Measurements from ENCODE around the gene CHMP4A.

The CHMP4A gene

DNA sequence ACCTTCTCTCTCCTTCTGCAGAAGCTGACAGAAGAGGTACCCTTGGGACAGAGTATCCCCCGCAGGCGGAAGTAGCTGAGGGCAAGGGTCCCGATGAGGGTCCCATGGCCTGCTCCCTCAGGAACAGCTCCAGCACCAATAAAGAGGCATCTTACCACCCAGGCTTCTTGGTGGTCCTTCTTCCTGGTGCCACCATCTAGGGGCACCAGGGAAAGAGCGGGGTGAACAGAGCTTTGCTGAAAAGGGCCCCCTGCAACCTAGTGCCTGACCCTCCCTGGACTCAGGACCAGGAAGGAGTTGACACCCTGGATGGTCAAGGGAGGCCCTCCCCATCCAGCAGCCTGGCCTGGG lies 52.8 kb downstream of the CHMP4A start:
- DNase-seq (ENCODE audit: low read depth) = no peak
- H3K4me3 ChIP-seq (ENCODE audit: low read length) = no peak overlapping the region
- TF ChIP-seq, protein P1, sequence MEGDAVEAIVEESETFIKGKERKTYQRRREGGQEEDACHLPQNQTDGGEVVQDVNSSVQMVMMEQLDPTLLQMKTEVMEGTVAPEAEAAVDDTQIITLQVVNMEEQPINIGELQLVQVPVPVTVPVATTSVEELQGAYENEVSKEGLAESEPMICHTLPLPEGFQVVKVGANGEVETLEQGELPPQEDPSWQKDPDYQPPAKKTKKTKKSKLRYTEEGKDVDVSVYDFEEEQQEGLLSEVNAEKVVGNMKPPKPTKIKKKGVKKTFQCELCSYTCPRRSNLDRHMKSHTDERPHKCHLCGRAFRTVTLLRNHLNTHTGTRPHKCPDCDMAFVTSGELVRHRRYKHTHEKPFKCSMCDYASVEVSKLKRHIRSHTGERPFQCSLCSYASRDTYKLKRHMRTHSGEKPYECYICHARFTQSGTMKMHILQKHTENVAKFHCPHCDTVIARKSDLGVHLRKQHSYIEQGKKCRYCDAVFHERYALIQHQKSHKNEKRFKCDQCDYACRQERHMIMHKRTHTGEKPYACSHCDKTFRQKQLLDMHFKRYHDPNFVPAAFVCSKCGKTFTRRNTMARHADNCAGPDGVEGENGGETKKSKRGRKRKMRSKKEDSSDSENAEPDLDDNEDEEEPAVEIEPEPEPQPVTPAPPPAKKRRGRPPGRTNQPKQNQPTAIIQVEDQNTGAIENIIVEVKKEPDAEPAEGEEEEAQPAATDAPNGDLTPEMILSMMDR (conservative IDR thresholded peaks at IDR 0.05; ENCODE audit: low read length) = no peak

DNA sequence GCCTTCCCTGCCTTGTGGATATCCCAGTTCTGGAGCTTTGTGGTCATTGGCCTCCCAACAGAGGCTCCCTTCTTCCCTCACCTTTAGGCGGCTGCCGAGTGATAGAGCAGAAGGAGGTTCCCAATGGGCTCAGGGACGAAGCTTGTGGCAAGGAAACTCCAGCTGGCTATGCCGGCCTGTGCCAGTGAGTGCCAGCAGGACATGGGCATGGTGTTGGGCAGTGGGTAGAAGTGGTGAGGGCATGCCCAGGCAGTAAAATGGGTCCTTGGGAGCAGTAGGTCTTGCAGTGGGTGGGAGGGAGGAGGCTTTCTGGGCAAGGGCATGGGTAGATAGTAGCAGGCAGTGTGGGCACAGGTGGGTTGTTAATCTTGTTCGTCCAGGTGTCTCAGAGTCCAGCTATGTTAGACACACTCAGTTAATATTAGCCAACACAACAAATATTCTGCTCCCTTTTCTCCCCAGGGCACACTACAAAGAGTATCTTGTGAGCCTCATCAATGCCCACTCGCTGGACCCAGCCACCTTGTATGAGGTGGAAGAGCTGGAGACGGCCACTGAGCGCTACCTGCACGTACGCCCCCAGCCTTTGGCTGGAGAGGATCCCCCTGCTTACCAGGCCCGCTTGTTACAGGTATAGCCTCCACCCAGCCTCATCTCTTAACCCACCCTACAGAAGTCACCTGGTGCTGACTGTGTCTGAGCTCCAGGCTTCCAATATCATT lies 53.4 kb downstream of the CHMP4A start:
- no peak overlapping the region for H3K4me3 ChIP-seq (ENCODE audit: low read length)
- DNase-seq (ENCODE audit: low read depth) = no peak
- TF ChIP-seq, protein P1 (conservative IDR thresholded peaks at IDR 0.05; ENCODE audit: low read length) = no peak

Measured in AG10803 (cell line).